Mesodermal cell (in vitro differentiated cells): ENCODE measurements around the gene MXD4.

Source experiments
- H3K27ac ChIP-seq: 2 replicates; pipeline ENCODE4 v1.7.0; 2013; ENCODE audit warnings: mild to moderate bottlenecking, low read depth, low read length, moderate library complexity; ENCODE audit not compliant: severe bottlenecking
- H3K36me3 ChIP-seq: 2 replicates; pipeline ENCODE4 v1.7.1; 2013; ENCODE audit warnings: mild to moderate bottlenecking, low read length, moderate library complexity; ENCODE audit not compliant: control insufficient read depth, insufficient read depth
- H3K4me1 ChIP-seq: one replicate; pipeline ENCODE4 v1.7.1; 2013; ENCODE audit warnings: mild to moderate bottlenecking, low read length; ENCODE audit not compliant: insufficient read depth, control insufficient read depth, poor library complexity, severe bottlenecking
- H3K4me3 ChIP-seq: 2 replicates; pipeline ENCODE4 v1.7.0; 2013; ENCODE audit warnings: low read length, control low read depth, mild to moderate bottlenecking; ENCODE audit not compliant: insufficient read depth, poor library complexity, severe bottlenecking; ENCODE audit errors: extremely low read depth
- H3K9me3 ChIP-seq: 2 replicates; pipeline ENCODE4 v1.7.1; 2013; ENCODE audit warnings: mild to moderate bottlenecking, low read length, moderate library complexity; ENCODE audit not compliant: control insufficient read depth
- WGBS, 2 experiments: methylation state at CpG; one replicate each; pipeline ENCODE4 v1.1.5; 2013; ENCODE audit warnings: missing lambda C conversion rate in 2 of 2; ENCODE audit not compliant: insufficient coverage in 2 of 2; 5-methylcytosine and 5-hydroxymethylcytosine counted together

The MXD4 gene

DNA sequence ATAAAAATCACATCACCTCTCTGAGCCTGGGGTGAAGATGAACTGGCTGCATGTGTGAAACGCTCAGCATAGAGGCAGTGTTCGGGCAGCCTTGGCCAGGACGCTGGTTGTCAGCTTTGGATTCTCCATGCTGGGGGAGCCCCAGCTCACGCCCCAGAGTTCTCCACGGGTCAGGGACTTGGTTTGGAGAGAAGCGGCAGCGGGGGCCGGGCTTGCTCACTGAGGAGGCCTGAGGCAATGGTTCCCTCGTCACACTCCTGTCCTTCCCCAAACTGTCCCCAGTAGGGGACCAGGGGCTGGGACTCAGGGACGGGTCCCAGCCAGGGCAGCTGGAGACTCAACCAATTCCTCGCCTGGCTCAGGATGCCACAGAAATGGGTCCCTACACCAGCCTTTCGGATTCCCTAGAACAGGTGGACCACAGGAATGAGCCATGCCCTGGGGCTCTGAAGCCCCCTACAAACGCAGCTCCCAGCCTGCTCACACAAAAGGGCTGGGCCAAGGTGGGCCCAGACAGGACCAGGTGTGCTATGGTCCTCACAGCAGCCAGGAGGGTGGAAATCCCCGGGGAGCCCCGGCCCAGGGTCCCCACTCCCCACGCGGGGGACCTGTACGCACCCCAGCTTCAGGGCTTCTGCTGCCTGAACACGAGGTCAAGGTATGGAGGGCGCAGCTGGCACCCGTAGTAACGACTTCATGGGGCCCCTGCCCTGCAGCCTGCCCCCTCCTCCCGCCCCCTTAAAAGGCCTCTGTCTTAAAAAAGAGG, 1.4 kb downstream of the MXD4 start:
- Histone ChIP-seq H3K9me3 (no peaks in the 10 kb centered on the region), H3K4me3 (peak overlapping the region; percentile 83), H3K27ac (no peak overlapping the region), H3K4me1 (peaks cover 18% of the 10 kb centered on the region), H3K36me3 (peaks cover 34% of the 10 kb centered on the region)
- 79 to 80% methylated on average over 17 to 21 of the region's 23 CpGs for WGBS, 2 experiments

DNA sequence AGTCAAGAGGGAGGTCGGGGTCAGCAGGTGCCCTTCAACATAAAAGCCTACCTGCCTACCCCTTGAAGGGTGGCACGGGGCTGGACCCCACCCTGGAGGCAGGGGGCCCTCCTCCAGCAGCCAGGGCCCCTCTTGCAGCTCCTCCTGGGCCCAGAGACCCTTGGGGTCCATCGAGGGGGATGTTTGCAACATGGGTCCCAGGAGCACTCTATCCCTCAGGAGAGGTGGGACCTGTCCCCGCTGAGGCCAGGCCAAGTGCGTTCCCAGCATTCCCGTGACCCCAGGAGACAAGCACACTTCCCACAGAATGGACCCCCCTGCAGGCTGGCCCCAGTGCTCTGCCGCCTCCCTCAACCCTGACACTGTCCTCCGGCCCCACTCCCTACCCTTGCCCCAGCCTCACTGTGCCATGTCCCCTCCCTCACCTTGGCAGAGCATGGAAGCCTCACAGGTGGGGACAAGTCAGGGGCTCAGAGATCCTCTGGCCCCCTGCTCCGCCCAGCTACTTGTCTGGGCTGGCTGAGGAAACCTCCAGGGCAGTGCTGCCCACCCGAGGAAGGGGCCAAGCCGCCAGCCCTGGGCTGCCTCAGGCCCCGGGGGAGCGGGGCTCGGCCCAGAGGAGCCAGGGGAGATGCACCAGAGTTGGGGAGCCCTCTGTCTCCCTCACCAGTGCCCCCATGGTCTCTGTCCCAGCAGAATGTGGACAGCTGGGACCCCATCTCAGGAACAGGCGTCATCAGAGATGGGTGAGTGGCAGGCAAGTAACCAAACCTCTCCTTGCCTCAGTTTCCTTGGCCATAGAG, 2.2 kb downstream of the MXD4 start:
- Histone ChIP-seq H3K4me1 (peaks cover 18% of the 10 kb centered on the region), H3K27ac (no peak overlapping the region), H3K4me3 (peak overlapping the region; percentile 83), H3K9me3 (no peaks in the 10 kb centered on the region), H3K36me3 (peaks cover 42% of the 10 kb centered on the region)
- 92 to 95% methylated on average over 10 to 13 of the region's 15 CpGs for WGBS, 2 experiments

DNA sequence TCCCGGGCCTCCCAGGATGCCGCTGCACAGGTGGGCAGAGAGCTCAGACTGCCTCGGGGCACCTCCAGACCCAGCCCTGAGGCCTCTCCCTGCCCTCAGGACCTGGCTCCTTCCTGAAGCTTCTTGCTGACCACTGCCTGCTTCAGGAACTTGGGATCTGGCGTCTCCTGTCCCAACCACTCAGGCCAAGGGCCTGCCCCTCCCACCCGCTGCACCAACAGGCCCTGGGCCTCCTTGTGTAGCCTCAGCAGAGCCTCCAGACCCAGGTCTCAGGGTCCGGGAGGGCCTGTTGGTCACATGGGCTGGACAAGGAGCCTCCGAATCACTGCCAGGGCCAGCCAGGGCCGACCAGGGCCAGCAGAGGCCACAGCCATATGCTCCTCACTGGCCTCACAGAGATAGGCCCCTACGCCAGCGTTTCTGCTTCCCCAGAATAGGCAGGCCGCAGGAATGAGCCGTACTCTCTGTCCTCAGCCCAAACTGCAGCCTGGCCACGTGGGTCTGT, 2.8 kb downstream of the MXD4 start:
- H3K9me3 ChIP-seq: no peaks in the 10 kb centered on the region
- peaks cover 18% of the 10 kb centered on the region for H3K4me1 ChIP-seq
- H3K36me3 ChIP-seq: peaks cover 49% of the 10 kb centered on the region
- H3K4me3 ChIP-seq: no peak overlapping the region
- no peak overlapping the region for H3K27ac ChIP-seq
- WGBS, 2 experiments: 93 to 97% methylated on average over 13 of the region's 13 CpGs

DNA sequence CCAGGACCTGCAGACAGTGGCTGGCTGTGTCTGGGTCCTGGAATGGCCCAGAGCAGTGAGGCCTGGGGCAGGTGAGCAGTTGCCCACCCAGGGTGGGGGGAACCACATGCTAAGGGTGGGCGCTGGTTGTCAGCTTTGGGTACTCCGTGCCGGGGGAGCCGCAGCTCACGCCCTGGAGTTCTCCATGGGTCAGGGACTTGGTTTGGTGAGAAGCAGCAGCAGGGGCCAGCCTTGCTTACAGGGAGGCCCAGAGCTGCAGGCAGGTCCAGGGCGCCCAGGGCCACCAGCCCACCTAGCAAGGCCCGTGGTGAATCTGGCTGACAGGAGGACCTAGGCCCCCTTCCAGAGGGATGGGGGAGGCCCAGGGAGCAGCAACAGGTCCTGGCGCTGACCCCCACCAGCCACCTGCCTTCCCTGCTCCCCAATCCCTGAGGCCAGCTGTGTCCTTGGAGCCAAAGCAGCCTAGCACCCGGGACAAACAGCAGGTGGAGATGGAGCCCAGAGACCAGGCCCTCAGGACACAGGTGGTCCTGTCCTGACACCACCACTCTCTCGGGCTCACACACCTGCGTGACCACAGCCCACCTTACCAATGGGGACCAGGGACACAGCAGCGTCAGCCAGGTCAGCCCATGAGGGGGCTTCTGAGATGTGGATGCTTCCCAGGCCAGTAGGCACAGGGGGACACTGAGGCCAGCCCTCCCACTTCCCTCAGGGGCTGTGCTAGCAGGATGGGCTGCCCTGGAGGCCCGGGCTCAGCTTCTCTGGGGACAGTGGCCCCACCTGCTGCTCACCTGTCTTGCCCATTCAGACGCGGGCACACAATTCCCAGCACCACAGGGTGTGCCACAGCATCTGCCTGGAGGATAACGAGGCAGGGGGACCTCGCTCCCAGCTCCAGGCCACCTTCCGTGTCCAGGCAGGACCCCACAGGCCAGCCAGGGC, 3.5 kb downstream of the MXD4 start:
- Histone ChIP-seq H3K4me1 (peaks cover 11% of the 10 kb centered on the region), H3K36me3 (peaks cover 56% of the 10 kb centered on the region), H3K9me3 (no peaks in the 10 kb centered on the region), H3K27ac (no peak overlapping the region), H3K4me3 (no peak overlapping the region)
- 90 to 92% methylated on average over 15 to 17 of the region's 18 CpGs for WGBS, 2 experiments

DNA sequence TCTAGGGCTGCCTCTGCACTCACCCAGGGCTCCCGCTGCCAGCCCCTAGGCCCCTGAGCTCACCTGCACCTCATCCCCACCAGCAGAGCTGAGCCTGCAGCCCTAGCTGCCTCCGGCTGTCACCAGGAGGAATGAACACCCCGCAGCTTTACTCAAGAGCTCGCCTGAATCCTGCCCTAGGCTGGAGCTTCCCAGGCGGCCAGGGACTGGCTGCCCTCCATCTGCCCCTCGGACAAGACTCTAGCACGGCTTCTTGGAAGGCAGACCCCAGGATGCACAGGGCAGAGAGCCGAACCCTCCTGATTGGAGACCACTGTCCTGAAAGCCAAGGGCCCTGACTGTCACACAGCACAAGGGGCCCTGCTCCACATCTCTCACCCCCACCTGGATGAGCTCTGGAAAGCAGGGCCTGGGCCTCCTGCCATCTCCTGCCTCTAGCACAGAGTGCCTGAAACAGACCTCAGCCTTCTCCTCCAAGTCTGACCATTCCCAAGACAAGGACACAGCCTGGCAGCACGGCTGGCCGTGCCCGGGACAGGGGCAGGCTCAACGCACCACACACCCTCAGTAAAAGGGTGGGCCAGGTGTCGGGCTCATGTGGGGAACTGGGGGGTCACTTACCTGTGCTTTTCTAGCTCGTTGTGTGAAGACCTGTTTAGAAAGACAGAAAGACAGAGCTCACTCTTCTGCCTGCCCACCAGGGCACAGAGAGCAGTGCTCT, 4.4 kb downstream of the MXD4 start:
- Histone ChIP-seq H3K27ac (no peak overlapping the region), H3K4me1 (peaks cover 11% of the 10 kb centered on the region), H3K4me3 (no peak overlapping the region), H3K36me3 (peaks cover 61% of the 10 kb centered on the region), H3K9me3 (no peaks in the 10 kb centered on the region)
- WGBS, 2 experiments: 91 to 97% methylated on average over 10 to 13 of the region's 14 CpGs

DNA sequence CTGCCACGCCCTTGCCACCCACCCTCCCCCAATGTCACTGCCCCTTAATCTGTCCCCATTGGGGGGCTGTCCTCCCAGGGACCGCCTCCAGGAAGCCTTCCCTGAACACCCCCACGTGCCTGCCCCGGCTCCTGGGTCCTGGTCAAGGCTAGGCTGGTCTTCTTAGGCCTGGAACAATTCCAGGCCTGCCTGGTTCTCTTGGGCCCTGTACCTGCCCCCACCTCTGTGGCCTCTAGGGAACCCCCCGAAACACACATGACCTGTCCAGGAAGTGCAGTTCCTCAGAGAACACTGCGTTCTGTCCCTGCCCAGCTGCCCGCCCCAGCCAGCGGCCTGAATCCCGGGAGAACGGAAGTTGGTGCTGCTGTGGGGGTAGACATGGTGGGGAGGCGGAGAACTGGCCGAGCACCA, 5.1 kb downstream of the MXD4 start:
- H3K36me3 ChIP-seq: peaks cover 67% of the 10 kb centered on the region
- WGBS, 2 experiments: 88 to 91% methylated on average over 11 to 12 of the region's 12 CpGs
- no peak overlapping the region for H3K27ac ChIP-seq
- peaks cover 11% of the 10 kb centered on the region for H3K4me1 ChIP-seq
- no peaks in the 10 kb centered on the region for H3K9me3 ChIP-seq
- H3K4me3 ChIP-seq: no peak overlapping the region

DNA sequence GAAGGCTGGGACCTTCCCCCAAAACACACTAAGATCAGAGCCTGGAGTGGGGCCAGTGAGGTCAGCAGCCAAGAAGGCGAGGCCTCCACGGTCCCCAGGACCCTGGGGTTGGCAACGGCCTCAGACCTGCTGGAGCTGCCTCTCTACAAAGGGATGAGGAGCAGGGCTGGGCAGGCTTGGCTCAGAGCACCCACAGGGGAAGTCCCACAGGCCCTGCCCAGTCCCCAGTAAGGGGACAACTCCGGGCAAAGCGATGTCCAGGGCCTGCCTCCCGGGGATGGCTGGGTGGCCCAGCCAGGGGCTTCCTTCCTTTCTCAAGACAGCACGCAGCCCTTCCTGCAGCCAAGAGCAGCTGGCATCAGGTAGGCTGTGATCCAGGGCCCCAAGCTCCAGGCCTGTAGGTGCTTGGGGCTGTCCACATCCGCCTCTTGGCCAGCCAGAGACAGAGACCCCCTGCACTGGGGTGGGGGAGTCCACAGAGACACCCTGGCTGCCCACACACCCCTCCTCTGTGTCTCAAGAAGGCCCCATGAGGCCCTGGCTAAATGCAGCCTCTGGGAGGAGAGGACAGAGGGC, 5.7 kb downstream of the MXD4 start:
- Histone ChIP-seq H3K9me3 (no peaks in the 10 kb centered on the region), H3K27ac (no peak overlapping the region), H3K4me1 (peaks cover 11% of the 10 kb centered on the region), H3K4me3 (no peak overlapping the region), H3K36me3 (peaks cover 69% of the 10 kb centered on the region)
- 87 to 94% methylated on average over 6 to 7 of the region's 8 CpGs for WGBS, 2 experiments

DNA sequence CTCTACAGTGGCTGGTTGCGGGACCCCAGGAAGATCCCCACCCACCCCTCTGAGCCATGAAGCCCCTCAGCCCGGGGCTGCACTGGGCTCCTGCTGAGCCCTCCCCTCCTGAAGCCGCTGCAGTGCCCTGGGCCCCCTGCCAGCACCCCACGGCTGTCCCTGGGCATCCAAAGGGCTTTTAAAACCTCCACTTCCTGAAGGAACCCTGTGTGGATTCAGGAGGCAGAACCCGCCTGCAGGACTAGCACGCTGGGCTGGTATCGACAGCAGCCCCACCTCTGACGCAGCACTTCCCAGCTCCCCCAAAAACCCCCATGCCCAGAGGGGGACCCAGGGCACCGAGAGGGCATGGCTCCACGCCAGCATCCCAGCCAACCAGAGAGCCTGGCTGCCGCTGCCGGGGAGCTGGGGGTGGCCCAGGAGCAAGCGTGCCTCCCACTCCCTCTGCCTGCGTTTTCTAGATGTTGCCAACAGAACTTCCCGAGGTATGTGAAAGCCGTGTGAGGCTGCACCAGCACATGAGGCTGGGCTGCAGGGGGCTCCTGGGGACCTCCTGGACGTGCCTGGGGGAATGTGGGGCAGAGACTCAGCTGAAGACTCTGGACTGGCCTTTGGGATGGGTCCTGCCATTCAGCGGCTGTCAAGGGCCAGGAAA, 6.3 kb downstream of the MXD4 start:
- H3K36me3 ChIP-seq: peaks cover 73% of the 10 kb centered on the region
- peaks cover 11% of the 10 kb centered on the region for H3K4me1 ChIP-seq
- H3K4me3 ChIP-seq: no peak overlapping the region
- H3K27ac ChIP-seq: no peak overlapping the region
- no peaks in the 10 kb centered on the region for H3K9me3 ChIP-seq
- WGBS, 2 experiments: 86 to 91% methylated on average over 14 of the region's 18 CpGs

DNA sequence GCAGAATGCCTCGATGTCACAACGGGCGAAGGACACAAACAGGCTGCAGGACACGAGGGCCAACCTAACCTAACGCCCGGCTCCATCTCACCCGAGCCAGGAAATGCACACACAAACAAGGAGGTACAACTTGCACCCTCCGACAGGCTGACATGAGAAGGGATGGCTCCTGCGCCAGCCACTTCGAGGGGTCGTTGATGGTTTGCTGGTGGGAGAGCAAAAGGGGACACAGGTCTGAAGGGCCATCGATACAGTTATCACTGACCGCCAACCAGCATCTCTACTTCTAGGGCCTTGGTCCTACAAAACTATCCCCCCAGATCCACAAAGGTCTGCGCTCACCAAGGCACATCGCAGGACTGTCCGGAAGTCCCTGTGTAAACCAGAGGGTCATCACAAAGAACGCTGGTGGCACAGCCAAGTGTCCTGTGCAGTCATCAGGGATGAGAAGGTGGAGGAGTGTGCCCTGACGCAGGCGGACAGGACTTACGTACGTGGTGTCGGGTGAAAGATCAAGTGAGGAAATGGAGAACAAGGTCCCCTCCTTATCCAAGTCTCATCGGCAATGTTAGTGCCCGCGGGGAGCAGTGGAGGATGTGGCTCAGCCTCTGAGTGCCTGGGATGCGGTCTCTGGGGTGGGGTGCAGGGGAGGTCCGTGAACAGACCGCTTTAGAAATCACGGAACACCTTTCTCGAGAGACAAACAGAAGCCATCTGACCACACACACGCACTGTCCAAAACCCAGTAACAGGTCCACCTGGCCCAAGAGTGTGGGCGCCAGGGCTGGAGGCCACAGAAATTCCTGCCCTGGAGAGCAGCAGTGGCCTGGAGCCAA, 7.0 kb downstream of the MXD4 start:
- 95 to 96% methylated on average over 22 to 32 of the region's 32 CpGs for whole genome bisulfite sequencing, 2 experiments
- H3K4me3 ChIP-seq: no peak overlapping the region
- no peaks in the 10 kb centered on the region for H3K9me3 ChIP-seq
- H3K27ac ChIP-seq: no peak overlapping the region
- H3K4me1 ChIP-seq: peaks cover 4% of the 10 kb centered on the region
- H3K36me3 ChIP-seq: peaks cover 74% of the 10 kb centered on the region
